ENCODE measurements around the gene APBA1. TPM values are rescaled to one million over a fixed set of nuclear protein-coding genes. Genes with fewer than 3 reads are reported as not detected.
"Not testable (repeated sequence)": the region's sequence is repeated elsewhere in the genome, so short reads cannot be mapped to it uniquely, and the experiment has no call there.

Gene APBA1
- total and polyA plus RNA-seq, 2 donors (not counting 1 experiment from before 2014, with no cell fraction given) = 0.01 to 0.05 TPM

GRCh38 chr9:69411931-69412740 is 260.0 kb downstream of the APBA1 start:
- no peaks in the 10 kb centered on the region for H4K20me1 ChIP-seq (ENCODE audit: control insufficient read depth, insufficient read depth, low read length, poor library complexity, severe bottlenecking)
- H3K79me2 ChIP-seq (ENCODE audit: control insufficient read depth, insufficient read depth, low read length) = no peaks in the 10 kb centered on the region
- peaks cover 13% of the 10 kb centered on the region for H3K27me3 Mint-ChIP-seq
- POLR2A ChIA-PET = no interaction called here
- intact Hi-C loops (cut with micrococcal nuclease) = no loop called here
- DNase-seq = no peak
- CTCF ChIA-PET = interaction anchor here (1.5 kb wide), 1 partner anchor 10 kb away, joined by 10 read pairs; no protein-coding TSS in a partner anchor
- no peak overlapping the region for H3K9ac ChIP-seq (ENCODE audit: low read length)
- no peaks in the 10 kb centered on the region for H3K36me3 ChIP-seq (replicated peaks in 1 of 2; ENCODE audit: control extremely low read depth in 1 of 2, control insufficient read depth in 1 of 2, extremely low read depth in 1 of 2, insufficient read depth in 2 of 2, low read length in 1 of 2)
- H3K4me2 ChIP-seq (replicated peaks; ENCODE audit: low read depth, low read length, poor library complexity, severe bottlenecking) = no peak overlapping the region
- no peak overlapping the region for H3K27ac Mint-ChIP-seq
- no peaks in the 10 kb centered on the region for H3K4me1 ChIP-seq (ENCODE audit: control insufficient read depth in 2 of 2, insufficient read depth in 2 of 2, low read length in 2 of 2)
- no peak overlapping the region for H3K4me3 Mint-ChIP-seq
- H2AFZ ChIP-seq (ENCODE audit: insufficient read depth, low read depth, low read length, poor library complexity, severe bottlenecking) = no peak overlapping the region
- H3K27ac ChIP-seq (ENCODE audit: low read length in 2 of 2) = no peak overlapping the region
- no peaks in the 10 kb centered on the region for H3K27me3 ChIP-seq (replicated peaks in 1 of 4; ENCODE audit: control extremely low read depth in 1 of 4, control insufficient read depth in 3 of 4, insufficient read depth in 4 of 4, low read length in 3 of 4)
- H3K4me3 ChIP-seq (ENCODE audit: control extremely low read depth in 1 of 5, extremely low read depth in 1 of 5, insufficient read depth in 1 of 5, low read depth in 2 of 5, low read length in 4 of 5) = no peak overlapping the region
- 76% methylated on average over 43 of the region's 52 CpGs for WGBS (ENCODE audit: insufficient coverage)
- no peaks in the 10 kb centered on the region for H3K4me1 Mint-ChIP-seq
- ATAC-seq (ENCODE audit: low read depth) = no peak
- H3K9me3 ChIP-seq (ENCODE audit: control extremely low read depth in 1 of 3, control insufficient read depth in 2 of 3, insufficient read depth in 1 of 3, low read length in 2 of 3) = peaks cover 0 to 11% (median 0%) of the 10 kb centered on the region in 3 donors
- no peak for TF ChIP-seq EZH2 (IDR thresholded peaks at IDR 0.05; ENCODE audit: borderline replicate concordance, insufficient read depth, low read depth, low read length, poor library complexity, severe bottlenecking)
- TF ChIP-seq CTCF (IDR thresholded peaks at IDR 0.05) = no peak
- no peaks in the 10 kb centered on the region for H3K9me3 Mint-ChIP-seq (ENCODE audit: insufficient read depth)

- no peak overlapping the region for H3K4me3 Mint-ChIP-seq
- H3K9me3 Mint-ChIP-seq (ENCODE audit: insufficient read depth) = no peaks in the 10 kb centered on the region
- ATAC-seq (ENCODE audit: low read depth) = no peak
- Histone ChIP-seq H2AFZ (ENCODE audit: insufficient read depth, low read depth, low read length, poor library complexity, severe bottlenecking) (no peak overlapping the region), H3K36me3 (replicated peaks in 1 of 2; ENCODE audit: control extremely low read depth in 1 of 2, control insufficient read depth in 1 of 2, extremely low read depth in 1 of 2, insufficient read depth in 2 of 2, low read length in 1 of 2) (no peaks in the 10 kb centered on the region), H3K27ac (ENCODE audit: low read length in 2 of 2) (no peak overlapping the region), H3K79me2 (ENCODE audit: control insufficient read depth, insufficient read depth, low read length) (no peaks in the 10 kb centered on the region), H3K4me2 (replicated peaks; ENCODE audit: low read depth, low read length, poor library complexity, severe bottlenecking) (no peak overlapping the region), H3K9ac (ENCODE audit: low read length) (no peak overlapping the region), H3K27me3 (replicated peaks in 1 of 4; ENCODE audit: control extremely low read depth in 1 of 4, control insufficient read depth in 3 of 4, insufficient read depth in 4 of 4, low read length in 3 of 4) (no peaks in the 10 kb centered on the region), H4K20me1 (ENCODE audit: control insufficient read depth, insufficient read depth, low read length, poor library complexity, severe bottlenecking) (no peaks in the 10 kb centered on the region), H3K4me1 (ENCODE audit: control insufficient read depth in 2 of 2, insufficient read depth in 2 of 2, low read length in 2 of 2) (no peaks in the 10 kb centered on the region), H3K9me3 (ENCODE audit: control extremely low read depth in 1 of 3, control insufficient read depth in 2 of 3, insufficient read depth in 1 of 3, low read length in 2 of 3) (peaks cover 0 to 11% (median 0%) of the 10 kb centered on the region in 3 donors), H3K4me3 (ENCODE audit: control extremely low read depth in 1 of 5, extremely low read depth in 1 of 5, insufficient read depth in 1 of 5, low read depth in 2 of 5, low read length in 4 of 5) (no peak overlapping the region)
- H3K27ac Mint-ChIP-seq = no peak overlapping the region
- ChIA-PET CTCF (no interaction called here), POLR2A (no interaction called here)
- no peak for DNase-seq
- H3K4me1 Mint-ChIP-seq = no peaks in the 10 kb centered on the region
- H3K27me3 Mint-ChIP-seq = peaks cover 13% of the 10 kb centered on the region
- intact Hi-C loops (cut with micrococcal nuclease) = no loop called here
- WGBS (ENCODE audit: insufficient coverage) = 83% methylated on average over 1 of the region's 3 CpGs
- TF ChIP-seq CTCF (IDR thresholded peaks at IDR 0.05) (no peak), EZH2 (IDR thresholded peaks at IDR 0.05; ENCODE audit: borderline replicate concordance, insufficient read depth, low read depth, low read length, poor library complexity, severe bottlenecking) (no peak)
These were observed 260.9 kb downstream of the APBA1 start for GRCh38 chr9:69411246-69411645.

- H3K36me3 ChIP-seq (replicated peaks in 1 of 2; ENCODE audit: control extremely low read depth in 1 of 2, control insufficient read depth in 1 of 2, extremely low read depth in 1 of 2, insufficient read depth in 2 of 2, low read length in 1 of 2); H3K27ac Mint-ChIP-seq; POLR2A ChIA-PET; H3K4me2 ChIP-seq (replicated peaks; ENCODE audit: low read depth, low read length, poor library complexity, severe bottlenecking); H3K27me3 ChIP-seq (replicated peaks in 1 of 4; ENCODE audit: control extremely low read depth in 1 of 4, control insufficient read depth in 3 of 4, insufficient read depth in 4 of 4, low read length in 3 of 4); H2AFZ ChIP-seq (ENCODE audit: insufficient read depth, low read depth, low read length, poor library complexity, severe bottlenecking); DNase-seq; H3K4me1 ChIP-seq (ENCODE audit: control insufficient read depth in 2 of 2, insufficient read depth in 2 of 2, low read length in 2 of 2); ATAC-seq (ENCODE audit: low read depth); intact Hi-C loops (cut with micrococcal nuclease); H3K9ac ChIP-seq (ENCODE audit: low read length); H3K4me3 Mint-ChIP-seq; H3K4me1 Mint-ChIP-seq; H3K27ac ChIP-seq (ENCODE audit: low read length in 2 of 2); H3K9me3 Mint-ChIP-seq (ENCODE audit: insufficient read depth); H3K4me3 ChIP-seq (ENCODE audit: control extremely low read depth in 1 of 5, extremely low read depth in 1 of 5, insufficient read depth in 1 of 5, low read depth in 2 of 5, low read length in 4 of 5); H4K20me1 ChIP-seq (ENCODE audit: control insufficient read depth, insufficient read depth, low read length, poor library complexity, severe bottlenecking); H3K79me2 ChIP-seq (ENCODE audit: control insufficient read depth, insufficient read depth, low read length): not testable (repeated sequence)
- WGBS (ENCODE audit: insufficient coverage) = 95% methylated on average over 5 of the region's 6 CpGs
- H3K27me3 Mint-ChIP-seq = peaks cover 13% of the 10 kb centered on the region
- peaks cover 0 to 11% (median 0%) of the 10 kb centered on the region in 3 donors for H3K9me3 ChIP-seq (ENCODE audit: control extremely low read depth in 1 of 3, control insufficient read depth in 2 of 3, insufficient read depth in 1 of 3, low read length in 2 of 3)
- CTCF ChIA-PET = interaction anchor here (0.6 kb wide), 1 partner anchor 266 kb away, joined by 4 read pairs; no protein-coding TSS in a partner anchor
These were observed 262.2 kb downstream of the APBA1 start for GRCh38 chr9:69409936-69410335.

All from B cell (primary cell).